ENCODE results near the gene GRID2. TPM values are rescaled to one million over a fixed set of nuclear protein-coding genes. Genes with fewer than 3 reads are reported as not detected.

The GRID2 gene
- total and polyA plus RNA-seq, 2 of the 13 experiments (the other 11 are each of a cell fraction or from before 2014, with no cell fraction given): not detected

DNA sequence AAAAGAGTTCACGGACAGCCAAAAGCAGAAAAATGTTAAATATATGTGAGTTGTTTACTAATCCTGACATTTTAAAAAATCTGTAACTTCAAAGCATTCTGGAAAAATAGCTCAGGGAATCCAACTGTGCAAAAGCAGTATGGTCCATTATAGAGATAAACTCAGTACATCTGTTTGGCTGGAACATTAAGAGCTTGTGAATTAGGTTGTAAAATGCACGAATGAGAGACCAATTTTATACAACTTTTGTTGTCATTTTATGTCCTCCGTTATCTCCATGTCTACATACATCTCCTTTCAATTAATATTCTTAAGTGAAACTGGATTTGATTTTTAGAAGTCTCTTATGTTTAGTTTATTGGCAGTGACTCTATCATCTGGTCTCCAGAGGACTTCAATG is 1157.8 kb downstream of the GRID2 start:
- H3K4me3 ChIP-seq (replicated peaks in 1 of 3; ENCODE audit: insufficient read depth in 1 of 3, low read depth in 2 of 3, low read length in 3 of 3): no peak overlapping the region
- H3K4me1 ChIP-seq (ENCODE audit: insufficient read depth, low read length): no peaks in the 10 kb centered on the region
- no peaks in the 10 kb centered on the region for H3K36me3 ChIP-seq (replicated peaks in 1 of 2; ENCODE audit: control insufficient read depth in 1 of 2, insufficient read depth in 2 of 2, low read length in 2 of 2)
- under 1% methylated on average over 3 of the region's 3 CpGs for WGBS (ENCODE audit: low lambda C conversion rate)
- no peaks in the 10 kb centered on the region for H3K27me3 ChIP-seq (ENCODE audit: control insufficient read depth in 1 of 2, insufficient read depth in 2 of 2, low read length in 2 of 2)
- no peak for DNase-seq (ENCODE audit: low spot score)
- H3K9me3 ChIP-seq (ENCODE audit: low read length): no peaks in the 10 kb centered on the region
- no peak overlapping the region for H3K9ac ChIP-seq (ENCODE audit: insufficient read depth, low read depth, low read length)
- BruUV-seq (replicated peaks): no TSS peak
- in situ Hi-C loops (cut with HindIII; ENCODE audit: extremely low pct_ligation_motif_present, low pct_unique_long_range_greater_than_20kb) (no loop called here), intact Hi-C loops (cut with micrococcal nuclease; ENCODE audit: unreplicated experiment) (no loop called here)
- TF ChIP-seq ZNF282 (IDR thresholded peaks at IDR 0.05; ENCODE audit: partially characterized antibody) (no peak), NFE2L1 (CRISPR knock-in tag; IDR thresholded peaks at IDR 0.05; ENCODE audit: borderline replicate concordance) (no peak), MIER2 (CRISPR knock-in tag; IDR thresholded peaks at IDR 0.05) (no peak), ATM (IDR thresholded peaks at IDR 0.05; ENCODE audit: borderline replicate concordance) (no peak), ZNF777 (CRISPR knock-in tag; IDR thresholded peaks at IDR 0.05) (no peak), HNRNPUL1 (IDR thresholded peaks at IDR 0.05; ENCODE audit: low read depth, low read length) (no peak), NFIC (IDR thresholded peaks at IDR 0.05; ENCODE audit: low read length) (no peak), SPEN (CRISPR knock-in tag; IDR thresholded peaks at IDR 0.05; ENCODE audit: low read depth) (no peak)
- TF ChIP-seq, protein P1, sequence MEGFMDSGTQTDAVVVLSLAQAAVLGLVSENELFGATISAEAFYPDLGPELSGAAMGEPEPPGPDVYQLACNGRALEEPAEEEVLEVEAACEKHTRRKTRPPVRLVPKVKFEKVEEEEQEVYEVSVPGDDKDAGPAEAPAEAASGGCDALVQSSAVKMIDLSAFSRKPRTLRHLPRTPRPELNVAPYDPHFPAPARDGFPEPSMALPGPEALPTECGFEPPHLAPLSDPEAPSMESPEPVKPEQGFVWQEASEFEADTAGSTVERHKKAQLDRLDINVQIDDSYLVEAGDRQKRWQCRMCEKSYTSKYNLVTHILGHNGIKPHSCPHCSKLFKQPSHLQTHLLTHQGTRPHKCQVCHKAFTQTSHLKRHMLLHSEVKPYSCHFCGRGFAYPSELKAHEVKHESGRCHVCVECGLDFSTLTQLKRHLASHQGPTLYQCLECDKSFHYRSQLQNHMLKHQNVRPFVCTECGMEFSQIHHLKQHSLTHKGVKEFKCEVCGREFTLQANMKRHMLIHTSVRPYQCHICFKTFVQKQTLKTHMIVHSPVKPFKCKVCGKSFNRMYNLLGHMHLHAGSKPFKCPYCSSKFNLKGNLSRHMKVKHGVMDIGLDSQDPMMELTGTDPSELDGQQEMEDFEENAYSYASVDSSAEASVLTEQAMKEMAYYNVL (CRISPR knock-in tag; IDR thresholded peaks at IDR 0.05; ENCODE audit: borderline replicate concordance): no peak
- TF ChIP-seq, protein P2, sequence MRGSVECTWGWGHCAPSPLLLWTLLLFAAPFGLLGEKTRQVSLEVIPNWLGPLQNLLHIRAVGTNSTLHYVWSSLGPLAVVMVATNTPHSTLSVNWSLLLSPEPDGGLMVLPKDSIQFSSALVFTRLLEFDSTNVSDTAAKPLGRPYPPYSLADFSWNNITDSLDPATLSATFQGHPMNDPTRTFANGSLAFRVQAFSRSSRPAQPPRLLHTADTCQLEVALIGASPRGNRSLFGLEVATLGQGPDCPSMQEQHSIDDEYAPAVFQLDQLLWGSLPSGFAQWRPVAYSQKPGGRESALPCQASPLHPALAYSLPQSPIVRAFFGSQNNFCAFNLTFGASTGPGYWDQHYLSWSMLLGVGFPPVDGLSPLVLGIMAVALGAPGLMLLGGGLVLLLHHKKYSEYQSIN (CRISPR knock-in tag; IDR thresholded peaks at IDR 0.05; ENCODE audit: borderline replicate concordance): no peak
- TF ChIP-seq, protein P3, sequence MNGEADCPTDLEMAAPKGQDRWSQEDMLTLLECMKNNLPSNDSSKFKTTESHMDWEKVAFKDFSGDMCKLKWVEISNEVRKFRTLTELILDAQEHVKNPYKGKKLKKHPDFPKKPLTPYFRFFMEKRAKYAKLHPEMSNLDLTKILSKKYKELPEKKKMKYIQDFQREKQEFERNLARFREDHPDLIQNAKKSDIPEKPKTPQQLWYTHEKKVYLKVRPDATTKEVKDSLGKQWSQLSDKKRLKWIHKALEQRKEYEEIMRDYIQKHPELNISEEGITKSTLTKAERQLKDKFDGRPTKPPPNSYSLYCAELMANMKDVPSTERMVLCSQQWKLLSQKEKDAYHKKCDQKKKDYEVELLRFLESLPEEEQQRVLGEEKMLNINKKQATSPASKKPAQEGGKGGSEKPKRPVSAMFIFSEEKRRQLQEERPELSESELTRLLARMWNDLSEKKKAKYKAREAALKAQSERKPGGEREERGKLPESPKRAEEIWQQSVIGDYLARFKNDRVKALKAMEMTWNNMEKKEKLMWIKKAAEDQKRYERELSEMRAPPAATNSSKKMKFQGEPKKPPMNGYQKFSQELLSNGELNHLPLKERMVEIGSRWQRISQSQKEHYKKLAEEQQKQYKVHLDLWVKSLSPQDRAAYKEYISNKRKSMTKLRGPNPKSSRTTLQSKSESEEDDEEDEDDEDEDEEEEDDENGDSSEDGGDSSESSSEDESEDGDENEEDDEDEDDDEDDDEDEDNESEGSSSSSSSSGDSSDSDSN (CRISPR knock-in tag; IDR thresholded peaks at IDR 0.05): no peak
- POLR2A ChIA-PET: no interaction called here
- no peak for ATAC-seq
- no peak overlapping the region for H3K4me2 ChIP-seq (ENCODE audit: low read depth, low read length)
- H4K20me1 ChIP-seq (ENCODE audit: insufficient read depth, low read length): no peaks in the 10 kb centered on the region
- no peak for FAIRE-seq
- H3K79me2 ChIP-seq (ENCODE audit: insufficient read depth, low read length): no peaks in the 10 kb centered on the region
- H2AFZ ChIP-seq (ENCODE audit: low read length): no peak overlapping the region
- CTCF ChIA-PET (ENCODE audit: low intra/inter-chr PET ratio, low total read pairs): no interaction called here
- no peak overlapping the region for H3K27ac ChIP-seq (ENCODE audit: extremely low read length, insufficient read depth, low read length)

Data from HepG2 (cell line).